Measurements from ENCODE around the gene SCG3.

GRCh38 chr15:51721199-51721960 lies 40.1 kb downstream of the SCG3 start:
- TF ChIP-seq POLR2A (IDR thresholded peaks at IDR 0.05) (no peak), CTCF (IDR thresholded peaks at IDR 0.05) (no peak)
